MM.1S (cell line): Measurements from ENCODE around the gene HMX1.

Experiments
- DNase-seq: peaks from one replicate; pipeline ENCODE4 v3.0.0-alpha.2; 2015
- H2AFZ ChIP-seq: fragments of 300-600 bp; sonication (generic); 2 replicates; pipeline ENCODE4 v1.6.0; 2016; ENCODE audit warnings: antibody characterized with exemption, low read length
- H3F3A ChIP-seq: fragments of 300-600 bp; sonication (generic); 2 replicates; pipeline ENCODE4 v1.6.1; 2016; ENCODE audit warnings: mild to moderate bottlenecking, antibody characterized with exemption, low read length, moderate library complexity, mixed read lengths; ENCODE audit not compliant: insufficient read depth
- H3K27ac ChIP-seq: fragments of 300-600 bp; sonication (generic); 2 replicates; pipeline ENCODE4 v1.5.1; 2016; ENCODE audit warnings: mild to moderate bottlenecking, low read length
- H3K27me3 ChIP-seq: fragments of 300-600 bp; sonication (generic); replicated peaks from 2 replicates; pipeline ENCODE4 v1.6.0; 2016; ENCODE audit warnings: low read length; ENCODE audit not compliant: insufficient read depth
- H3K36me3 ChIP-seq: fragments of 300-600 bp; sonication (generic); replicated peaks from 2 replicates; pipeline ENCODE4 v1.6.1; 2016; ENCODE audit warnings: mild to moderate bottlenecking, low read length, mixed read lengths; ENCODE audit not compliant: insufficient read depth
- H3K4me1 ChIP-seq: fragments of 300-600 bp; sonication (generic); 2 replicates; pipeline ENCODE4 v1.6.1; 2016; ENCODE audit warnings: low read length, mixed read lengths
- H3K4me2 ChIP-seq: fragments of 300-600 bp; sonication (generic); 2 replicates; pipeline ENCODE4 v1.6.0; 2016; ENCODE audit warnings: low read depth, low read length
- H3K4me3 ChIP-seq: fragments of 300-600 bp; sonication (generic); 2 replicates; pipeline ENCODE4 v1.5.1; 2016; ENCODE audit warnings: low read length, mixed read lengths
- H3K79me2 ChIP-seq: fragments of 300-600 bp; sonication (generic); 2 replicates; pipeline ENCODE4 v1.6.1; 2016; ENCODE audit warnings: mixed run types, low read length, mixed read lengths
- H3K9ac ChIP-seq: fragments of 300-600 bp; sonication (generic); 2 replicates; pipeline ENCODE4 v1.6.1; 2016; ENCODE audit warnings: low read length, mixed read lengths
- H3K9me2 ChIP-seq: fragments of 300-600 bp; sonication (generic); replicated peaks from 2 replicates; pipeline ENCODE4 v1.6.1; 2016; ENCODE audit warnings: mild to moderate bottlenecking, low read length, mixed read lengths; ENCODE audit not compliant: insufficient read depth
- H3K9me3 ChIP-seq: fragments of 300-600 bp; sonication (generic); replicated peaks from 2 replicates; pipeline ENCODE4 v1.6.1; 2016; ENCODE audit warnings: mild to moderate bottlenecking, low read length, mixed read lengths; ENCODE audit not compliant: insufficient read depth
- H4K20me1 ChIP-seq: fragments of 300-600 bp; sonication (generic); 2 replicates; pipeline ENCODE4 v1.6.1; 2016; ENCODE audit warnings: mild to moderate bottlenecking, low read length, moderate library complexity, mixed read lengths; ENCODE audit not compliant: insufficient read depth
- EZH2 ChIP-seq: fragments of 300-600 bp; sonication (generic); optimal IDR thresholded peaks from 2 replicates; pipeline ENCODE3; 2017; ENCODE audit warnings: low read depth, mild to moderate bottlenecking, antibody characterized with exemption, low read length, mixed read lengths
- EZH2phosphoT487 ChIP-seq: fragments of 300-600 bp; sonication (generic); IDR thresholded peaks from 2 replicates; pipeline ENCODE4 v1.6.1; 2018; ENCODE audit warnings: antibody characterized with exemption, low read length
- TF ChIP-seq, protein P1 (sequence below): fragments of 300-600 bp; sonication (generic); IDR thresholded peaks from 2 replicates; pipeline ENCODE4 v1.5.1; 2016; ENCODE audit warnings: antibody characterized with exemption, low read length, mixed read lengths

Gene HMX1

DNA sequence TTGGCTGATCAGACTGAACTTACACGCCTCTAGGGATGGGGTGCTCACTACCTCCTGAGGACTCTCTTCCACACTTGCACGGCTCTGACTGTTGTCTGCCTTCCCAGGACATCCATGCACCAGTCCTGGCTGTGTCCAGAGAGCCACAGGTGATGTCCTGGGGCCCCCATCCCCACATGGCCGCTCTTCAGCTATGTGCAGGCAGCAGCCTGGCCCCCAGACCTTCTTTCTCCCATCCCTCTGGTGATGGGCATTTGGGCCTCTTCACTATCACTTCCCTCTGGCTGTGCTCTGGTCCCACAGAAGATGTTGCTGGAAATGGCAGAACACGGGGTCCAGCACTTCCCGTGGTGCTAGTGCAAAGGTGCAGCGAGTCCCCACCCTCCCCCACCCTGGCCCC is 40.9 kb upstream of the HMX1 start:
- H3K27ac ChIP-seq, result no peak overlapping the region
- no peaks in the 10 kb centered on the region for H3K9me3 ChIP-seq
- no peak for TF ChIP-seq EZH2phosphoT487
- TF ChIP-seq EZH2, result no peak
- TF ChIP-seq, protein P1, sequence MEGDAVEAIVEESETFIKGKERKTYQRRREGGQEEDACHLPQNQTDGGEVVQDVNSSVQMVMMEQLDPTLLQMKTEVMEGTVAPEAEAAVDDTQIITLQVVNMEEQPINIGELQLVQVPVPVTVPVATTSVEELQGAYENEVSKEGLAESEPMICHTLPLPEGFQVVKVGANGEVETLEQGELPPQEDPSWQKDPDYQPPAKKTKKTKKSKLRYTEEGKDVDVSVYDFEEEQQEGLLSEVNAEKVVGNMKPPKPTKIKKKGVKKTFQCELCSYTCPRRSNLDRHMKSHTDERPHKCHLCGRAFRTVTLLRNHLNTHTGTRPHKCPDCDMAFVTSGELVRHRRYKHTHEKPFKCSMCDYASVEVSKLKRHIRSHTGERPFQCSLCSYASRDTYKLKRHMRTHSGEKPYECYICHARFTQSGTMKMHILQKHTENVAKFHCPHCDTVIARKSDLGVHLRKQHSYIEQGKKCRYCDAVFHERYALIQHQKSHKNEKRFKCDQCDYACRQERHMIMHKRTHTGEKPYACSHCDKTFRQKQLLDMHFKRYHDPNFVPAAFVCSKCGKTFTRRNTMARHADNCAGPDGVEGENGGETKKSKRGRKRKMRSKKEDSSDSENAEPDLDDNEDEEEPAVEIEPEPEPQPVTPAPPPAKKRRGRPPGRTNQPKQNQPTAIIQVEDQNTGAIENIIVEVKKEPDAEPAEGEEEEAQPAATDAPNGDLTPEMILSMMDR, result no peak
- H3K9ac ChIP-seq, result no peak overlapping the region
- H2AFZ ChIP-seq, result no peak overlapping the region
- no peak overlapping the region for H3K4me2 ChIP-seq
- no peak for DNase-seq
- no peaks in the 10 kb centered on the region for H3K36me3 ChIP-seq
- H3K4me3 ChIP-seq, result no peak overlapping the region
- H3K4me1 ChIP-seq, result 0 out of 2 replicates have a peak, but pooled peaks cover 7% of the 10 kb centered on the region
- H3K79me2 ChIP-seq, result no peaks in the 10 kb centered on the region
- no peaks in the 10 kb centered on the region for H4K20me1 ChIP-seq
- H3K9me2 ChIP-seq, result no peaks in the 10 kb centered on the region
- H3F3A ChIP-seq, result no peaks in the 10 kb centered on the region
- H3K27me3 ChIP-seq, result peaks cover 94% of the 10 kb centered on the region

DNA sequence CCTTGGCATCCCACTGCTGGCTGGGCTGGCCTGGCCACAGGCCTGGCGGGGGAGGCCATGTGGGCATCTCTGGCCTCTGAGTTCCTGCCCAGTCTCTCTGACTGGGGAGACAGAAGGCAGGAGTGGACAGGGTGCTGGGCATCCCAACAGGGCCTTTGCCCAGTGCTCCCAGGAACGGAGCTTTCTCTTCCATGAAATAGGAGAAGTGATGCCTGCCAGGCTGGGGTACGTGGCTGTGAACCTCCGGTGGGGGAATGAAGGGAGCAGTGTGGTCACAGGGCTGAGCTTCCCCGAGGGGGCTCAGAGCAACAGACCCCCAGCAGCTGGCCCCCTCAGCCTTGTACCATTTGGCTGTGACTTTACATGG is 40.4 kb upstream of the HMX1 start:
- H3K79me2 ChIP-seq, result no peaks in the 10 kb centered on the region
- no peak for DNase-seq

DNA sequence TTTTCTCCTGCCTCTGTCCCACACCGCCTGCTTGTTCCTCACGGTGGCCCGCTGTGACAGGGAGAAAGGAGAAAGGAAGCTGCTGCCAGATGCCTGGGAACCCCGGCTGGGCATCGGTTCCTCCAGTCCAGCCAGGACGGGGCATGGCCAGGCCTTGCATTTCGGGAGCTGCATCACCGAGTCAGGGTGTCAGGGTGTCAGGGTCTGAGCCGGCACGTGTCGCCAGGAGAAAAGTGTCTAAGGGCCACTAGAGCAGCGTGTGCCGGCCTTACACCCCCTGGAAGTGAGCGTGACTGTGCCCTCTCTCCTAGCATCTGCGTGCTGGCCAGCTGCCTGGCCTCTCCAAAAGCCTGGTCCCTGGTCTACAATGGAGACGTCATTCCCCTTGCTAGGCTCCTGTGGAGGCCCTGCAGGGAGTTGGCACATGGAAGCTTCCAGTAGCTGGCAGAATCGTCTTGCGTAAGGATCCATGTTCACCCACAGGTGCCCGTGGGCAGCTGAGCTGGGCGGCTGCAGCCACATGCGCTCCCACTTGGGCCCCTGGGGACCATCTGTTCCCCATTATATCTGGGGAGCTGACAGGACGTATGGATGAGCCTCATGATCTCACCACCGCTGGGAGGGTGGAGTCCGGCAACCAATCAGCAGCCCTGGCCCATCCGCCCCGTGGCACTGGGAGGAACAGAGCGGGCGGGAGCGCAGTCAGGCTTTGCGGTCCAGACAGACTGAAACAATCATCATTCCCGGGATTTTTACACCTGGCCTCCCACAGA is 39.9 kb upstream of the HMX1 start:
- TF ChIP-seq EZH2phosphoT487 (no peak), EZH2 (no peak)
- TF ChIP-seq, protein P1, result no peak
- Histone ChIP-seq H3K4me1 (0 out of 2 replicates have a peak, but pooled peaks cover 7% of the 10 kb centered on the region), H3K36me3 (no peaks in the 10 kb centered on the region), H3K4me2 (no peak overlapping the region), H3K27ac (no peak overlapping the region), H3K9me3 (no peaks in the 10 kb centered on the region), H3K27me3 (peaks cover 95% of the 10 kb centered on the region), H2AFZ (no peak overlapping the region), H4K20me1 (no peaks in the 10 kb centered on the region), H3K4me3 (no peak overlapping the region), H3K79me2 (no peaks in the 10 kb centered on the region), H3K9ac (no peak overlapping the region), H3F3A (no peaks in the 10 kb centered on the region), H3K9me2 (no peaks in the 10 kb centered on the region)
- no peak for DNase-seq

More for the DNA sequence above, 40.4 kb upstream of the HMX1 start:
- Histone ChIP-seq H3K9me3 (no peaks in the 10 kb centered on the region), H3K4me1 (0 out of 2 replicates have a peak, but pooled peaks cover 7% of the 10 kb centered on the region), H2AFZ (no peak overlapping the region), H3K36me3 (no peaks in the 10 kb centered on the region), H3F3A (no peaks in the 10 kb centered on the region), H3K27me3 (peaks cover 94% of the 10 kb centered on the region), H3K4me2 (no peak overlapping the region), H4K20me1 (no peaks in the 10 kb centered on the region), H3K9me2 (no peaks in the 10 kb centered on the region), H3K4me3 (no peak overlapping the region), H3K27ac (no peak overlapping the region), H3K9ac (no peak overlapping the region)
- TF ChIP-seq EZH2, result no peak
- TF ChIP-seq EZH2phosphoT487, result no peak
- TF ChIP-seq, protein P1, result no peak
